H1 (cell line): ENCODE measurements around the gene VWA3B.

Experiments used
- CTCF ChIP-seq, 3 experiments: IDR thresholded peaks; 1 replicate in 2 of 3; 2 replicates in 1 of 3; pipeline versions ENCODE4 v1.5.1 to v1.6.1; 2011; ENCODE audit warnings: low read length in 3 of 3, mild to moderate bottlenecking in 3 of 3, inconsistent platforms in 2 of 3, low read depth in 1 of 3, moderate library complexity in 1 of 3; ENCODE audit not compliant: insufficient read depth in 1 of 3; ENCODE audit errors: control extremely low read depth in 1 of 3
- POLR2A ChIP-seq, 2 experiments: IDR thresholded peaks; 1 replicate in 1 of 2; 2 replicates in 1 of 2; pipeline ENCODE4 v1.6.1; 2011; ENCODE audit warnings: low read depth in 2 of 2, low read length in 2 of 2, mild to moderate bottlenecking in 2 of 2; ENCODE audit errors: control extremely low read depth in 1 of 2
- RAD21 ChIP-seq, 2 experiments: IDR thresholded peaks in 1 of 2; conservative IDR thresholded peaks in 1 of 2; 2 replicates each; pipeline ENCODE4 v1.6.1; 2011; ENCODE audit warnings: low read depth in 2 of 2, low read length in 2 of 2, improper control_type of control experiment in 1 of 2, inconsistent platforms in 1 of 2, mild to moderate bottlenecking in 1 of 2, moderate library complexity in 1 of 2
- TAF1 ChIP-seq: IDR thresholded peaks from 2 replicates; pipeline ENCODE4 v1.6.1; 2011; ENCODE audit warnings: mild to moderate bottlenecking, low read depth, low read length
- ZNF274 ChIP-seq: IDR thresholded peaks from 2 replicates; pipeline ENCODE4 v1.7.0; 2012; ENCODE audit warnings: low read length, borderline replicate concordance; ENCODE audit errors: extremely low read depth

GRCh38 chr2:98122524-98122923 is 35.6 kb downstream of the VWA3B start:
- TF ChIP-seq CTCF (IDR thresholded peaks at IDR 0.05; ENCODE audit: control extremely low read depth in 1 of 3, insufficient read depth in 1 of 3, low read depth in 1 of 3, low read length in 3 of 3), result no peak
- TF ChIP-seq RAD21 (IDR thresholded peaks at IDR 0.05 in 1 of 2, conservative IDR thresholded peaks at IDR 0.05 in 1 of 2; ENCODE audit: low read depth in 2 of 2, low read length in 2 of 2), result no peak
- no peak for TF ChIP-seq ZNF274
- no peak for TF ChIP-seq TAF1
- TF ChIP-seq POLR2A (IDR thresholded peaks at IDR 0.05; ENCODE audit: control extremely low read depth in 1 of 2, low read depth in 2 of 2, low read length in 2 of 2), result no peak
